Fibroblast of skin of left biceps (primary cell): ENCODE results near the gene DYNLRB2.

Experiments used
- DNase-seq, 2 experiments: peaks; one replicate each; pipeline ENCODE4 v3.0.0-alpha.2; 2013; ENCODE audit warnings: low read depth in 2 of 2

The DYNLRB2 gene

GRCh38 chr16:80540516-80541305, at the start of gene DYNLRB2:
DYNLRB2 (plus strand) TSS chr16:80540993; CDS start chr16:80541077, 84 bp downstream.
- DNase-seq, result peak; percentile 76 to 79

GRCh38 chr16:80500116-80500859, 40.5 kb upstream of the DYNLRB2 start:
- no peak for DNase-seq

GRCh38 chr16:80500961-80501525, 39.8 kb upstream of the DYNLRB2 start:
- no peak for DNase-seq

GRCh38 chr16:80503107-80503506, 37.7 kb upstream of the DYNLRB2 start:
- no peak for DNase-seq

- no peak for DNase-seq
Measured at GRCh38 chr16:80507538-80507937, 33.3 kb upstream of the DYNLRB2 start.

GRCh38 chr16:80509872-80510271, 30.9 kb upstream of the DYNLRB2 start:
- DNase-seq, result no peak

- no peak for DNase-seq
Measured at GRCh38 chr16:80511824-80512592, 28.8 kb upstream of the DYNLRB2 start.

- no peak for DNase-seq
Measured at GRCh38 chr16:80512593-80512853, 28.3 kb upstream of the DYNLRB2 start.

- no peak for DNase-seq
Measured at GRCh38 chr16:80515374-80515773, 25.4 kb upstream of the DYNLRB2 start.

- DNase-seq, result no peak
Measured at GRCh38 chr16:80517846-80518245, 22.9 kb upstream of the DYNLRB2 start.

- no peak for DNase-seq
Measured at GRCh38 chr16:80518436-80518835, 22.4 kb upstream of the DYNLRB2 start.

- DNase-seq, result no peak
Measured at GRCh38 chr16:80519189-80519588, 21.6 kb upstream of the DYNLRB2 start.

- DNase-seq, result no peak
Measured at GRCh38 chr16:80525420-80525819, 15.4 kb upstream of the DYNLRB2 start.

- peak; percentile 15 to 19 for DNase-seq
Measured at GRCh38 chr16:80526418-80527061, 14.3 kb upstream of the DYNLRB2 start.

GRCh38 chr16:80527297-80527696, 13.5 kb upstream of the DYNLRB2 start:
- no peak for DNase-seq

- DNase-seq, result no peak
Measured at GRCh38 chr16:80530479-80530878, 10.3 kb upstream of the DYNLRB2 start.

- no peak for DNase-seq
Measured at GRCh38 chr16:80536238-80536637, 4.6 kb upstream of the DYNLRB2 start.

GRCh38 chr16:80541306-80541694, 507 bp downstream of the DYNLRB2 start:
- no peak for DNase-seq

GRCh38 chr16:80543162-80543561, 2.4 kb downstream of the DYNLRB2 start:
- no peak for DNase-seq

- no peak for DNase-seq
Measured at GRCh38 chr16:80544326-80544725, 3.5 kb downstream of the DYNLRB2 start.

- no peak for DNase-seq
Measured at GRCh38 chr16:80546249-80546648, 5.5 kb downstream of the DYNLRB2 start.

- no peak for DNase-seq
Measured at GRCh38 chr16:80547145-80547544, 6.4 kb downstream of the DYNLRB2 start.
